PC-9 (cell line): ENCODE results near the gene MAFB.

ENCODE experiments used
- CTCF ChIP-seq: fragments of 200-600 bp; sonication (generic); conservative IDR thresholded peaks from 2 replicates; pipeline ENCODE4 v1.6.1; 2017; ENCODE audit warnings: mixed run types, antibody characterized with exemption, mild to moderate bottlenecking, moderate library complexity
- EZH2 ChIP-seq: fragments of 200-600 bp; sonication (generic); IDR thresholded peaks from 2 replicates; pipeline ENCODE4 v1.8.0; 2017; ENCODE audit warnings: antibody characterized with exemption, low read depth

GRCh38 chr20:40639676-40640355 lies 49.2 kb downstream of the MAFB start:
- TF ChIP-seq CTCF (no peak), EZH2 (no peak)
